Muscle layer of colon (tissue), 2 donors: ENCODE measurements around the gene CHRNE.
"Not testable (repeated sequence)": the region's sequence is repeated elsewhere in the genome, so short reads cannot be mapped to it uniquely, and the experiment has no call there.

Experiments used
- H3K27ac ChIP-seq: one replicate; pipeline ENCODE4 v1.7.0; 2013; ENCODE audit warnings: low read depth, mild to moderate bottlenecking, low read length, moderate library complexity
- H3K27me3 ChIP-seq, 2 donors: one replicate each; pipeline ENCODE4 v1.7.0; 2013; ENCODE audit warnings: low read length in 2 of 2, mild to moderate bottlenecking in 2 of 2; ENCODE audit not compliant: insufficient read depth in 2 of 2, control insufficient read depth in 1 of 2
- H3K36me3 ChIP-seq: one replicate; pipeline ENCODE4 v1.7.0; 2013; ENCODE audit warnings: mild to moderate bottlenecking, low read length; ENCODE audit not compliant: insufficient read depth
- H3K4me1 ChIP-seq: one replicate; pipeline ENCODE4 v1.7.0; 2013; ENCODE audit warnings: mild to moderate bottlenecking, low read length; ENCODE audit not compliant: insufficient read depth
- H3K4me3 ChIP-seq, 2 donors: one replicate each; pipeline ENCODE4 v1.7.0; 2013; ENCODE audit warnings: low read length in 2 of 2, low read depth in 1 of 2, mild to moderate bottlenecking in 1 of 2, moderate library complexity in 1 of 2
- H3K9ac ChIP-seq: one replicate; pipeline ENCODE4 v1.7.0; 2013; ENCODE audit warnings: low read length
- H3K9me3 ChIP-seq: one replicate; pipeline ENCODE4 v1.7.0; 2013; ENCODE audit warnings: mild to moderate bottlenecking, low read length
- donor health status: abdominal sarcoma.
- donor health status: Adenocarcinoma of cecum.

Gene CHRNE

GRCh38 chr17:4938069-4938491, 35.2 kb upstream of the CHRNE start:
- peaks cover 42% of the 10 kb centered on the region for H3K4me1 ChIP-seq

GRCh38 chr17:4937553-4937952, 34.7 kb upstream of the CHRNE start:
- Histone ChIP-seq H3K27ac (no peak overlapping the region), H3K36me3 (peaks cover 35% of the 10 kb centered on the region), H3K9me3 (no peaks in the 10 kb centered on the region), H3K9ac (no peak overlapping the region), H3K27me3 (no peaks in the 10 kb centered on the region), H3K4me1 (peaks cover 41% of the 10 kb centered on the region), H3K4me3 (no peak overlapping the region)

More at GRCh38 chr17:4938069-4938491, 35.2 kb upstream of the CHRNE start:
- H3K27me3 ChIP-seq = no peaks in the 10 kb centered on the region
- peaks cover 41% of the 10 kb centered on the region for H3K36me3 ChIP-seq
- H3K9me3 ChIP-seq = no peaks in the 10 kb centered on the region
- peak overlapping the region in 1 of 2 donors; percentile 97 for H3K4me3 ChIP-seq
- no peak overlapping the region for H3K27ac ChIP-seq
- peak overlapping the region; percentile 94 for H3K9ac ChIP-seq

- H3K27me3 ChIP-seq = no peaks in the 10 kb centered on the region
- peaks cover 30% of the 10 kb centered on the region for H3K4me1 ChIP-seq
- no peak overlapping the region for H3K9ac ChIP-seq
- no peak overlapping the region for H3K4me3 ChIP-seq
- no peak overlapping the region for H3K27ac ChIP-seq
- no peaks in the 10 kb centered on the region for H3K9me3 ChIP-seq
- peaks cover 30% of the 10 kb centered on the region for H3K36me3 ChIP-seq
These were observed 33.5 kb upstream of the CHRNE start for GRCh38 chr17:4936436-4936835.

- Histone ChIP-seq H3K9ac (no peak overlapping the region), H3K9me3 (no peaks in the 10 kb centered on the region), H3K4me1 (peaks cover 24% of the 10 kb centered on the region), H3K27ac (no peak overlapping the region), H3K36me3 (peaks cover 30% of the 10 kb centered on the region), H3K4me3 (no peak overlapping the region), H3K27me3 (no peaks in the 10 kb centered on the region)
These were observed 32.8 kb upstream of the CHRNE start for GRCh38 chr17:4935650-4936049.

GRCh38 chr17:4934173-4934979, 31.5 kb upstream of the CHRNE start:
- H3K27ac ChIP-seq = no peak overlapping the region

GRCh38 chr17:4933646-4934045, 30.7 kb upstream of the CHRNE start:
- no peaks in the 10 kb centered on the region for H3K9me3 ChIP-seq
- no peak overlapping the region for H3K9ac ChIP-seq
- peaks cover 18% of the 10 kb centered on the region for H3K4me1 ChIP-seq
- no peak overlapping the region for H3K27ac ChIP-seq
- H3K36me3 ChIP-seq = peaks cover 27% of the 10 kb centered on the region
- H3K4me3 ChIP-seq = peak overlapping the region in 1 of 2 donors; percentile 43
- H3K27me3 ChIP-seq = no peaks in the 10 kb centered on the region

More at GRCh38 chr17:4934173-4934979, 31.5 kb upstream of the CHRNE start:
- Histone ChIP-seq H3K27me3 (no peaks in the 10 kb centered on the region), H3K4me1 (peaks cover 24% of the 10 kb centered on the region), H3K9me3 (no peaks in the 10 kb centered on the region), H3K36me3 (peaks cover 30% of the 10 kb centered on the region), H3K9ac (no peak overlapping the region), H3K4me3 (peak overlapping the region in 1 of 2 donors; percentile 43)

GRCh38 chr17:4932756-4933155, 29.9 kb upstream of the CHRNE start:
- Histone ChIP-seq H3K9me3 (no peaks in the 10 kb centered on the region), H3K9ac (no peak overlapping the region), H3K27me3 (no peaks in the 10 kb centered on the region), H3K4me3 (no peak overlapping the region), H3K36me3 (peaks cover 18% of the 10 kb centered on the region), H3K27ac (no peak overlapping the region), H3K4me1 (peaks cover 9% of the 10 kb centered on the region)

GRCh38 chr17:4931963-4932362, 29.1 kb upstream of the CHRNE start, which contains the start of gene GP1BA:
Gene GP1BA, plus strand, starts transcription at chr17:4932277. Its CDS starts 328 bp downstream, at chr17:4932605.
- Histone ChIP-seq H3K4me3 (no peak within 1 kb of the TSS), H3K4me1 (peaks cover 9% of the 10 kb centered on the region), H3K36me3 (peaks cover 12% of the 10 kb centered on the region), H3K9me3 (no peaks in the 10 kb centered on the region), H3K27ac (no peak within 1 kb of the TSS), H3K27me3 (no peaks in the 10 kb centered on the region), H3K9ac (no peak within 1 kb of the TSS)

- Histone ChIP-seq H3K4me3 (no peak overlapping the region), H3K9ac (no peak overlapping the region), H3K27ac (no peak overlapping the region), H3K27me3 (no peaks in the 10 kb centered on the region), H3K4me1 (peaks cover under 1% of the 10 kb centered on the region), H3K36me3 (no peaks in the 10 kb centered on the region), H3K9me3 (no peaks in the 10 kb centered on the region)
These were observed 26.0 kb upstream of the CHRNE start for GRCh38 chr17:4928881-4929280.

- H3K27me3 ChIP-seq, H3K4me3 ChIP-seq, H3K9me3 ChIP-seq, H3K4me1 ChIP-seq, H3K27ac ChIP-seq, H3K9ac ChIP-seq, H3K36me3 ChIP-seq: not testable (repeated sequence)
These were observed 23.9 kb upstream of the CHRNE start for GRCh38 chr17:4926577-4927335.

- H3K9me3 ChIP-seq = no peaks in the 10 kb centered on the region
- H3K4me1 ChIP-seq = no peaks in the 10 kb centered on the region
- H3K4me3 ChIP-seq = no peak overlapping the region
- no peak overlapping the region for H3K27ac ChIP-seq
- no peaks in the 10 kb centered on the region for H3K36me3 ChIP-seq
- no peaks in the 10 kb centered on the region for H3K27me3 ChIP-seq
- H3K9ac ChIP-seq = no peak overlapping the region
These were observed 18.4 kb upstream of the CHRNE start for GRCh38 chr17:4921320-4921719.
